Measurements from ENCODE around the gene PCBP1.
A peak's percentile ranks its signal among the peaks of the same experiment; 100 is the strongest.

Gene PCBP1

DNA sequence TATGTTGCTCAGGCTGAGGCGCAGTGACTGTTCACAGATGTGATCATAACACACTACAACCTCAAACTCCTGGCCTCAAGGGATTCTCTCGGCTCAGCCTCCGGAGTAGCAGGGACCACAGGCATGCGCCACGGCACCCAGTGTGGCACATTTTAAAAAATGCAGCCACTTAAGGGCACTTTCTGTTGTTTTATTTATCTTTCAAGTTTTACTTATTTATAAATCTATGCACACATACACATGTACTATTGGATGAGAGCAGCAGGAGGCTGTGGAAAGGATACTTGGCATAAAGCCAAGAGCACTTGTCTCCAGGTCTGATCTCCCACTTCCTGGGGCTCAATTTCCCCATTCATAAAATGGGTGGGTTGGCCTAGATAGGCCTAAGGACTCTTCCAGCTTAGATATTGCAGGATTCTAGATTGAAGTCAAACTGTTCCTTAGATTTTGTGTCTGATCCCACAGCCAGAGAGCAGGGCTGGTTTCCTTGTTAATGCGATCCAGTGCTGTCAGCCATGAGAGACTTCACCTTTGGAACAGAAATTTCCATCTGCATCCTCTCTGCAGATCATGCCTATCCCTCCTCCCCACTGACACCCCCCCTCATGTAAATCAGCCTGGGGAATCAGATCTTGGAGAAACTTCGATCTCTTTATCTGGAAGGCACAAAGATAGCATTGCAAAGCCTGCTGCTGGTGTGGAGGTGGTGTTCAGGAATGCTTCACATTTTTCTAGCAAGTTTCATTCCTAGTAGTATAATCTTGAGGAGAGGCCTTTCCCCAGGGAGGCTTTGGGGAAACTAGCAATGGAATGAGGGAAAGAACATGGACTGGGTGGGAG, 24.7 kb downstream of the PCBP1 start:
- H3K4me3 ChIP-seq (ENCODE audit: low read depth, low read length), result no peak overlapping the region
- TF ChIP-seq CTCF (IDR thresholded peaks at IDR 0.05; ENCODE audit: insufficient read depth, low read depth, low read length, missing control alignments), result no peak
- DNase-seq (ENCODE audit: low read depth), result no peak

DNA sequence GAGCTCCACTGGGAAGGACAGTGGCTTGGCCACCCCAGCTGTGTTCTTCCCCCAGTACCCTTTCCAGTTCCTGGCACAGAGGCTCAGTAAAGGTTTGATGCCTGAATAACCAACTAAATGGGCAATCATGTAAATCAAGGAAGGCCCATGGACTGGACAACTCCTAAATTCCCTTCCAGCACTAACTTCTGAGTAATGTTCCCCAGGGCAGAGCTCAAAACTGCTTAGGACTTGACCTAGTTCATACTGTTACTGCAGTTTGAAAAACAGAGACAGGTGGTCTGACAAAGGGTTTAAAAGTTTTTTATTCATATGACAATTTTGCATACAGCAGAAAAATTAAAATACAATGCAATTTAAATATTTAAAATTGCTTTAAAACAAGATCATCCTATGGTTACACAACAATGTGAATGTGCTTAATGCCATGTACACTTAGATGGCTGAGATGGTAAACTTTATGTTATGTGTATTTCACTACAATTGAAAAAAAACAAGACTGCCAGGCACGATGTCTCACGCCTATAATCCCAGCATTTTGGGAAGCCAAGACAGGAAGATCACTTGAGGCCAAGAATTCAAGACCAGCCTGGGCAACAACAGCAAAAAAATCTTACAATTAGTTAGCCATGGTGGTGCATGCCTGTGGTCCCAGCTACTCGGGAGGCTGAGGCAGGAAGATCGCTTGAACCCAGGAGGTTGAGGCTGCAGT, 26.2 kb downstream of the PCBP1 start:
- no peak for TF ChIP-seq CTCF (IDR thresholded peaks at IDR 0.05; ENCODE audit: insufficient read depth, low read depth, low read length, missing control alignments)
- no peak for DNase-seq (ENCODE audit: low read depth)
- no peak overlapping the region for H3K4me3 ChIP-seq (ENCODE audit: low read depth, low read length)

GRCh38 chr2:70115646-70116442, 28.6 kb downstream of the PCBP1 start:
- TF ChIP-seq CTCF (IDR thresholded peaks at IDR 0.05; ENCODE audit: insufficient read depth, low read depth, low read length, missing control alignments), result no peak
- peak; percentile 87 for DNase-seq (ENCODE audit: low read depth)
- H3K4me3 ChIP-seq (ENCODE audit: low read depth, low read length), result peak overlapping the region; percentile 50

GRCh38 chr2:70116936-70117552, 29.8 kb downstream of the PCBP1 start:
- TF ChIP-seq CTCF (IDR thresholded peaks at IDR 0.05; ENCODE audit: insufficient read depth, low read depth, low read length, missing control alignments), result no peak
- no peak for DNase-seq (ENCODE audit: low read depth)
- H3K4me3 ChIP-seq (ENCODE audit: low read depth, low read length), result peak overlapping the region; percentile 31

DNA sequence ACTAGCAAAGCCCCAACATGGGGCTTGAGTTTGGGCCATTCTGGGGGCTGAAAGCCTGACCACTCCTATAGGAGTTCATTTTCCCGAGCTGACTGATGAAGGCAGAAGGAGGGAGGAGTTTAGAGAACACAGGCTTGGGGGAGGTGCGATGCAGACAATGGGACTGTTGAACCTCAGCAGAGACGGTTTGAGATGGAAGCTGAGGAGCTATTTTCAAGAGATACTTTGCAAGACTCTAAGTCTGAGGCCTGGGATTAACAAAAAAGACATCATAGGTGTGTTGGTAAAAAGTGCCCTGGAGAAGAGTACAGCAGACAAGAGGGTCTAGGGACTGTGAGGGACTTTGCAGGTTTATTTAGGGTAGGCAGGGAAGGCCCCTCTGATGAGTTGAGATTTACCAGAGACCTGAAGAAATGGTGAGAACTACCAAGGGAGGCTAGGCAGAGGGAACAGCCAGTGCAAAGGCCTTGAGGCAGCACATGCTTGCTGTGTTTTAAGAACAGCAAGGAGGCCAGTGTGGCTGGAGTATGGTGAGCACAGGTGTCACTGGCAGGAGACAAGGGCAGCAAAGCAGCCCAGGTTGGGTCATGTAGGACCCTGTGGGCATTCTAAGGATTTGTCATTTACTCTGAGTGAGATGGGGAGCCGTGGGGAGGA, 31.6 kb downstream of the PCBP1 start:
- TF ChIP-seq CTCF (IDR thresholded peaks at IDR 0.05; ENCODE audit: insufficient read depth, low read depth, low read length, missing control alignments), result no peak
- peak overlapping the region; percentile 30 for H3K4me3 ChIP-seq (ENCODE audit: low read depth, low read length)
- peak; percentile 62 for DNase-seq (ENCODE audit: low read depth)

All from GM12865 (cell line).